ENCODE measurements around the gene CACNB1. TPM values are rescaled to one million over a fixed set of nuclear protein-coding genes. Genes with fewer than 3 reads are reported as not detected.
A peak's percentile ranks its signal among the peaks of the same experiment; 100 is the strongest.

CACNB1 gene
- total RNA-seq, 1 donor, result 5.8 TPM

- Histone ChIP-seq H3K79me2 (ENCODE audit: insufficient read depth, low read length) (no peaks in the 10 kb centered on the region), H3K27ac (ENCODE audit: low read depth, low read length) (no peak overlapping the region), H2AFZ (ENCODE audit: low read length) (no peak overlapping the region), H3K9me3 (ENCODE audit: low read depth, low read length) (no peaks in the 10 kb centered on the region), H4K20me1 (ENCODE audit: insufficient read depth, low read length) (no peaks in the 10 kb centered on the region), H3K36me3 (ENCODE audit: insufficient read depth, low read length) (no peaks in the 10 kb centered on the region), H3K4me3 (ENCODE audit: insufficient read depth, low read length) (no peak overlapping the region), H3K4me1 (ENCODE audit: insufficient read depth, low read length) (peaks cover 13% of the 10 kb centered on the region), H3K27me3 (ENCODE audit: insufficient read depth, low read length) (peaks cover 34% of the 10 kb centered on the region), H3K4me2 (ENCODE audit: insufficient read depth, low read length) (no peak overlapping the region)
- DNase-seq (ENCODE audit: insufficient read length, low spot score, missing footprints), result no peak
- no peak for TF ChIP-seq CTCF (IDR thresholded peaks at IDR 0.05; ENCODE audit: extremely low read depth, low read depth, low read length)
Observed at GRCh38 chr17:39150104-39150634, 47.3 kb downstream of the CACNB1 start.

GRCh38 chr17:39147221-39148185, 50.0 kb downstream of the CACNB1 start:
- H3K4me1 ChIP-seq (ENCODE audit: insufficient read depth, low read length), result peaks cover 5% of the 10 kb centered on the region
- no peaks in the 10 kb centered on the region for H3K79me2 ChIP-seq (ENCODE audit: insufficient read depth, low read length)
- no peak for TF ChIP-seq CTCF (IDR thresholded peaks at IDR 0.05; ENCODE audit: extremely low read depth, low read depth, low read length)
- peaks cover 34% of the 10 kb centered on the region for H3K27me3 ChIP-seq (ENCODE audit: insufficient read depth, low read length)
- DNase-seq (ENCODE audit: insufficient read length, low spot score, missing footprints), result peak; percentile 64
- no peaks in the 10 kb centered on the region for H4K20me1 ChIP-seq (ENCODE audit: insufficient read depth, low read length)
- no peaks in the 10 kb centered on the region for H3K9me3 ChIP-seq (ENCODE audit: low read depth, low read length)
- H3K27ac ChIP-seq (ENCODE audit: low read depth, low read length), result no peak overlapping the region
- H3K4me3 ChIP-seq (ENCODE audit: insufficient read depth, low read length), result no peak overlapping the region
- H3K4me2 ChIP-seq (ENCODE audit: insufficient read depth, low read length), result no peak overlapping the region
- H3K36me3 ChIP-seq (ENCODE audit: insufficient read depth, low read length), result no peaks in the 10 kb centered on the region
- no peak overlapping the region for H2AFZ ChIP-seq (ENCODE audit: low read length)

- no peaks in the 10 kb centered on the region for H3K9me3 ChIP-seq (ENCODE audit: low read depth, low read length)
- H3K27ac ChIP-seq (ENCODE audit: low read depth, low read length), result no peak overlapping the region
- H2AFZ ChIP-seq (ENCODE audit: low read length), result no peak overlapping the region
- no peaks in the 10 kb centered on the region for H3K79me2 ChIP-seq (ENCODE audit: insufficient read depth, low read length)
- peaks cover 24% of the 10 kb centered on the region for H3K27me3 ChIP-seq (ENCODE audit: insufficient read depth, low read length)
- TF ChIP-seq CTCF (IDR thresholded peaks at IDR 0.05; ENCODE audit: extremely low read depth, low read depth, low read length), result no peak
- no peaks in the 10 kb centered on the region for H3K4me1 ChIP-seq (ENCODE audit: insufficient read depth, low read length)
- no peak for DNase-seq (ENCODE audit: insufficient read length, low spot score, missing footprints)
- H3K36me3 ChIP-seq (ENCODE audit: insufficient read depth, low read length), result no peaks in the 10 kb centered on the region
- H3K4me2 ChIP-seq (ENCODE audit: insufficient read depth, low read length), result no peak overlapping the region
- H4K20me1 ChIP-seq (ENCODE audit: insufficient read depth, low read length), result no peaks in the 10 kb centered on the region
- no peak overlapping the region for H3K4me3 ChIP-seq (ENCODE audit: insufficient read depth, low read length)
Observed at GRCh38 chr17:39146273-39146672, 51.2 kb downstream of the CACNB1 start.

- no peak overlapping the region for H2AFZ ChIP-seq (ENCODE audit: low read length)
- H3K4me2 ChIP-seq (ENCODE audit: insufficient read depth, low read length), result no peak overlapping the region
- no peak overlapping the region for H3K4me3 ChIP-seq (ENCODE audit: insufficient read depth, low read length)
- no peaks in the 10 kb centered on the region for H3K4me1 ChIP-seq (ENCODE audit: insufficient read depth, low read length)
- DNase-seq (ENCODE audit: insufficient read length, low spot score, missing footprints), result peak; percentile 38
- no peaks in the 10 kb centered on the region for H3K9me3 ChIP-seq (ENCODE audit: low read depth, low read length)
- no peak for TF ChIP-seq CTCF (IDR thresholded peaks at IDR 0.05; ENCODE audit: extremely low read depth, low read depth, low read length)
- H3K36me3 ChIP-seq (ENCODE audit: insufficient read depth, low read length), result no peaks in the 10 kb centered on the region
- H3K79me2 ChIP-seq (ENCODE audit: insufficient read depth, low read length), result no peaks in the 10 kb centered on the region
- H4K20me1 ChIP-seq (ENCODE audit: insufficient read depth, low read length), result no peaks in the 10 kb centered on the region
- peaks cover 13% of the 10 kb centered on the region for H3K27me3 ChIP-seq (ENCODE audit: insufficient read depth, low read length)
- H3K27ac ChIP-seq (ENCODE audit: low read depth, low read length), result no peak overlapping the region
Observed at GRCh38 chr17:39145143-39145542, 52.3 kb downstream of the CACNB1 start.

All from osteoblast (primary cell).